ENCODE data around the gene ACTA2.

GRCh38 chr10:88938039-88938438, 14.5 kb downstream of the ACTA2 start:
- TF ChIP-seq CTCF (IDR thresholded peaks at IDR 0.05) (no peak), POLR2A (IDR thresholded peaks at IDR 0.05) (no peak)
